8988T (cell line): ENCODE data around the gene THSD4.
"Not testable (repeated sequence)": the region's sequence is repeated elsewhere in the genome, so short reads cannot be mapped to it uniquely, and the experiment has no call there.

Experiments
- DNase-seq: peaks from one replicate; pipeline ENCODE4 v3.0.0; 2011

THSD4 gene

DNA sequence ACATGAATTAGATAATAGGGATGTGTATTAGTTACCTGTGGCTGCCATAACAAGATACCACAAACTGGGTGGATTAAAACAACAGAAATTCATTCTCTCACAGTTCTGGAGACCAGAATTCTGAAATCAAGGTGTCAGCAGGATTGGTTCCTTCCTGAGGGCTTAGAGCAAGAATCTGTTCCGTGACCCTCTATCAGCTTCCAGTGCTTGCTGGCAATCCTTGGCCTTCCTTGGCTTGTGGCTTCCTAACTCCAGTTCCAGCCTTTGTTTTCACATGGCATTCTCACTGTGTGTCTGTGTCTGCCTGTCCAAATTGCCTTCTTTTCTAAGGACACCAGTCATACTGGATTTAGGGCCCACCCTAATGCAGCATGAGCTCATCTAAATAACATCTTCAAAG lies 600.6 kb downstream of the THSD4 start:
- DNase-seq = no peak

DNA sequence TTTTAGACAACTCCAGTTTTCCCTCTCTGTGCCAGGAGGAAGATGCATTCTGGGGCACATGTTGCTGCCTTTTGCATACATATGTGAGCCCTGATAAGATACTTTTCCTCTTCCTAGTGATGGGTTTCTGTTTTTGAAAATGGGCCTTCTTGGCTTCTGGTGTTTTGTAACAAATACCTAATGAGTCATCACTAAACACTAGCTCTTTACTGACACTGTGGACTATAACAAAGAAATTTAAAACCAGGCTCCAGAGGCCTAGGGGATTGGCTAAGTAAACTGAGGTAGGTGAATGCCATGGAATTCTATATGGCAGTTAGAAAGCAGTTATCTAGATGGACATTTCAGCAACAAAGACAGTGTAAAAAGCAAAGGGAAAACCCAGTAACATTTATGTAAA lies 601.7 kb downstream of the THSD4 start:
- DNase-seq = no peak

DNA sequence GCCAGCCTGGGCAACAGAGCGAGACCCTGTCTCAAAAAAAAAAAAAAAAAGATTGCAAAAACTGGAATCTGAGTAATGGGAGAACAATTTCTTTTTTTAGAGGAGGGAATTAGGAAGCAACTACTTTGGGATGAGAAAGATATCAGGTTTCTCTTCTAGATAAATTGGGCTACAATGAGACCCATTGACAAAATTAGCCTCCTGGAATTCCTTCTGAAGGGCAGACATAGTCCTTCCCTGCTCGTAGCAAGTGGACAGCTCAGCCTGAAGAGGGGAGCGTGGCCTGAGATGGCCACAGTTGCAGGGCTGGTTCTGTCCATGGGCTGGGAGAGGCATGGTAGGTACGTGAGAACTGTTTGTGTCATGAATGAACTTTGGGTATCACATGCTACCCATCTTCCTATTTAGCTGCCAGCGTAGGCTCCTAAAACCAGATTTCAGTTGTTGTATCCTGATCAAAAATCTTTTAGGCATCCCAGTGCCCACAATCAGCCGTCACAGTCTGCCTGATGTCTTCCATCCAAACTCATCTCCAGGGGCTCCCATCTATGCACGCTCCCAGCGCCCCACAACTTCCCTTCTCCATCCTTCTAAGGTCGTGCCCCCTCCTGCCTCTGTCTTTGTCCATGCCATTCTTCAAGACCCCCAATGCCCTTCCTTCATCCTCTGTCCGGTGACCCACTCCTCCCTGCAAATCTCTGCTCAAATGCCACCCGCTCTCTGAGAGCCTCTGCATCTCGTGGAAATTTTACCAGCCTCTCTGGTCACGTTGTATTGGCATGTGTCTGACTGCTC lies 603.0 kb downstream of the THSD4 start:
- DNase-seq = no peak

DNA sequence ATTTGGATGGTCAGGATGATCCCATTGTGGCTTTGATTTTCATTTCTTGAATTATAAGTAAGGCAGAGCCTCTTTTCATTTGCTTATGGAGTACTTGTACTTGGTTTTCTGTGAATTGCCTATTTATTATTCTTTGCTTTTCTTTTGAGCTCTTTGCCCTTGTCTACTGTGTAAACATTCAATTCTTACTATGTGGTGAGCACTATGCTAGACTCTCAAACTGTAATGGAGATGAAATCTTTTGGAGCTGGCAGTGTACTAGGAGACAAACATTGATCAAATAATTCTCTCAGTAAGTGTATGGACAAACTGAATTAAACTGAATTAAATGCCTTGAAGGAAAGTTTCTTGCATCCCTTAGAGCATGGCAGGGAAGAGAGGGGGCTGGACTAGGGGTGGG lies 608.1 kb downstream of the THSD4 start:
- DNase-seq = no peak

DNA sequence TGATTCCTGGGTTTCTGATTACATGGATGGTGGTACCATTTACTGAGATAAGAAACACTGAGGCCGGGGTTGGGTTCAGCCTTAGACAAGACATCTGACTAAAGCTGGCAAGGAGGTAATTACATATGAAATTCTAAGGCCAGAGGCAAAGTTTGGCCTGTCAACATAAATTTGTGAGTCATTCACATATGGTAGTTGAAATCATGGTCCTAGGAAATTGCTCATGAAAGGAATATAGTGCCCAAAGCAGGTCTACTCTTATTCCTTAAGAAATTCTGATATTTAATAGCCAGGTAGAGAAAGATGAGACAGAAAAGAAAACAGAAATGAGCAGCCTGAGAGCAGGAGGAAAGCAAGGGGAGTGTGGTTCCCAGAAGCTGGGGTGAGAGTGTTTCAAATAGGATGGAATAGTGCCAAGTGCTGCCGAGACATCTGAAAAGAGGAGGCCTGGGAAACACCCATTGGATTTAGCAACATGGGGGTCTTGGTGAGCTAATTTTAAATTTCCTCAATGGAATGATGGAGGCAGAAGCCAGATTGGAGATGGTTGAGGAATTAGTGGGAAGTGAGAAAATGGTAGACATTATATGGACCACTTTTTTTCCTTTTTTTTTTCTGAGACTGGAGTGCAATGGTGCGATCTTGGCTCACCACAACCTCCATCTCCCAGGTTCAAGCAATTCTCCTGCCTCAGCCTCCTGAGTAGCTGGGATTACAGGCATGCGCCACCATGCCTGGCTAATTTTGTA lies 610.1 kb downstream of the THSD4 start:
- DNase-seq = not testable (repeated sequence)

DNA sequence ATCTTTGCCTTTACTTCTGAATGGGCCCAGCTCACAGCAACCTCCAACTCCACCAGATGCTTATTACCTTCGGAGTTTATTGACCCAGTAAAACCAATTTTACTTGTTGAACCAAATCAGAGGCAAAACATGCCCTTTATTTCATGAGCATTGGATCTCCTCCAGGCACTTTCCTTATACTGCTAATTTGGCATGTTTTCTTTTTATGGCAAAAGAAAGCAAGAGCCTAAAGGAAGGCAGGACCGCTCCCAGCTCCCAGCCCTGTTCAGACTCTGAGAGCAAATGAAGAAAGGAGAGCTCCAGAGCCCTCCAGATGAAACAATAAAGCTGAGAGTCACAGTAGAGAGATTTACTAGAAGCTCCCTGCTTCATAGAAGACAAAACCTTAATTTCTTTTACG lies 613.6 kb downstream of the THSD4 start:
- no peak for DNase-seq

DNA sequence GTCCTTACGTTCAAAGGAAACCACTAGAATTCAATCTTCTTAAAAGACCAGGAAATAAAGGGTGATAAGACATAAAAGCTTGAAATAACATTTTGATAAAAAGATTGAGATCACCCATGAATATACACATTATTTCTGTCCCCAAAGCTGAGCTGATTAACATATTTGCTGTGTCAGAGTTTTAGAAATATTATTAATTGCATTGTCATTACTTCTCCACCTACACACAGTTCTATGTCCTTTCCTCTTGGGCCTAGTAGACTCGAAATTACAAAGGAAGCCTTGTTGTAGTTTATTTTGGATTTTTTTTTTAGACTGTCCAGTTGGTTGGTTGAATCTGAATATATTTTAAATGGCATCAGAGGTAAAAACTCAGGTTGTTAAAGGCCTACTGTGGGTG lies 614.0 kb downstream of the THSD4 start:
- no peak for DNase-seq

DNA sequence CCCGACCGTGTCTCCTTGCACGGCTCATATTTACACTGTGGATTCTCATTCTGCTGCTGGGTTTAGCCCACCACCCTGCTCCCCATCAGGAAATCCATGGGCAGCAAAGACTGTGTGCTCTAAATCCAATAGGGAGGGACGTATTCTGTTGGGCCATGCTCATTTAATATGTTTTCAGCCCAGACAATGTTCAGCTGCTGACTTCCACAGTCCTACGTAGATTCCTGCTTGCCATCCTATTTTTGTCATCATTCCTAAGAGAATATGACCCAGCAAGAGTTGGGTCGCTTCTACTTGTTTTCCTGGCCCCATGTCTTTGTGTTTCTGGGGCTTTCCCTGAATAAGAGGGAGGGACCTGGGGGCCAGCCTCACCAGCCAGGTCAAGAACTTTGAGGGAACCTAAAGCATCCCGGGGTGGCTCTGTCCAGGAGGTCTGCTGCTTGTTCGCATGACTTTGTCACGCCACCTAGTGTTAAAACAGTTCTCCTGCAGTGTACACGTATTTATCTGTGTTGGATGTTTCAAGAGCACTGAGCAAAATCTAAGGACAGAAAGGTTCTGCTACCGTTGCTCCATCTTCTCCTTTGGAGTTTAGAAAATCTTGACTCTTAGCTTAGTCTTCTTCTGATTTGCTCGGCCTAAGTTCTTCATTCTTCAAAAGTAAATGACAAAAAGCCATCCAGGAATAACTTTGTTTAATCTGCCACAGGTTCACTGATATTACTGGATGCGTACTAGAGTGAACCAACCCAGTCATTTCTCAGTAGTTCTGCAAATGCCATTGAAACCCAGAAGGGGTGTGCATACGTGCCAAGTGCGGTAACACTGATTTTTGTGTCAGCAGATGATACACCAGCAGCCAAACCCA lies 615.2 kb downstream of the THSD4 start:
- peak; percentile 41 for DNase-seq

DNA sequence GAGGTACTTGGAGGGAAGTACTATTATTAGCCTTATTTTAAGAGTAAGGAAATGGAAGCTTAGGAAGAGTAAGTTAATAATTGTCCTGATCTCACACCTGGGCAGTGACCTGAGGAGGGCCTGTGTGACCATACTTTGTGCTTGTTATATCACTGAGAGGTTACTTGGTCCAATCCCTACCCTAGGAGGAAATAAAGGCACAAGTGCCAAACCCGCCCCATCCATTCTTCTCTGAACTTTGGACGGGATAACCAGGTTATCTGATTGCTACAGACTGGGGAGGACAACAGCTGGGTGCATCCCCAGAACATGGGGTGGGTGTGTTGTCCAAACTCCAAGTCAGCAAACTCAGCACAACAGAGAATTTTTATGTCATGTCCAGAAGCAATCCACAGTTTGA lies 617.4 kb downstream of the THSD4 start:
- no peak for DNase-seq

DNA sequence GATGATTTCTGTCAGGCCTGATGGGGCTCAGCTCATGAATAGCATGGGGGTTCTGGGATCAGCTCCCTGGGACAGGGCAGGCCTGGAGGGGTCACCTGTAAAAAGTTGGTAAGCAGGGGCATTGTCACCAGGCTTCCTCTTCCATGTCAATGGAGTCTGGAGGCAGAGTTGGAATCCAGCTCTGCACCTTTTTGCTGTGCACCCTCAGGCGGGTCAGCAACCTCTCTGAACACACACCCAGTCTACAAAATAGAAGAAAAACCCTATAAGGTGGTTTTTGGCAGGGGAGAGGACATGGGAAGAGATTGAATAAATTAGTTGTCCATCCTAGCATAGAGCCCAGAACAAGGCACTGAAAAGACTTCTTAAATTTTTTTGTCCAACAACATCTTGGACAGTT lies 617.9 kb downstream of the THSD4 start:
- no peak for DNase-seq

DNA sequence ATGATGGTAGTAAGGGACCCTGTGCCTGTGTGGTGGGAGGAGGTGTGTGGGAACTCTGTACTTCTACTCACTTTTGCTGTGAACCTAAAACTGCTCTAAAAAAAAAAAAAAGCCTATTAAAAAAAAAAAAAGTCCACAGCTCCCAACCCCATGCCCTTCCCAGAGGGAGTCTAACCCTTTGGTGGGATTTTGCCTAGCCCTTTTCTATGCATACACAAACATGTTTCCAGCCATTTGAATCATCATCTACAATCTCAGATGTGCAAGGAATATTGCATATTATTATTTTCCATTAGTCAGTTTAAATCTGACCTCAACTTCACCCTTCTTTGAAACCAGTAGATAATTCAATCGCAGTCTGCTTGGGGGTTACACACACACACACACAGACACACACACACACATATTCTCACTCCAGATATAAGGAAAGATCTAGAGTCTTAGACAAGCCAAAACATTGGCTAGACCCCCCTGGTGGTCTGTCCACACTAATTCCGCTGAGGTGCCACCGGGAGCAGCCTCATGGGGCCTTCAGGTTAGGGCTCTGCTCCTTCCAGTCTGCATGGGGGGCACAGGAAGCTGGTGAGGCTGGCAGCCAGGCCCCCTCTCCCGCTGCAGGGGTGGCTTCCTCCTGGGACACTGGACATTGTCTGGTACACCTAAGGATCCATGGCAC lies 619.6 kb downstream of the THSD4 start:
- DNase-seq = no peak

DNA sequence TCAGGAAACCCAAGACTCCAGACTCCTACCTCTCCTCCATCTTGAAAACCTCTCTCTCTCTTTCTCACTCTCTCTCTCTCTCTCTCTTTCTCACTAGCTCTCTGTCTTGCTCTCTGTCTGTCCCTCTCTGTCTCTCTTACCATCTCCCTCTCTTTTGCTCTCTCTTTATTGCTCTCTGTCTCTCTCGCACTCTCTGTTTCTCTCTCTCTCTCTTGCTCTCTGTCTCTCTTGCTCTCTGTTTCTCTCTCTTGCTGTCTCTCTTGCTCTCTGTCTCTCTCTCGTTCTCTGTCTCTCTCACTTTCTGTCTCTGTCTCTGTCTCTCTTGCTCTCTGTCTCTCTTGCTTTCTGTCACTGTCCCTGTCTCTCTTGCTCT lies 620.1 kb downstream of the THSD4 start:
- DNase-seq = no peak

DNA sequence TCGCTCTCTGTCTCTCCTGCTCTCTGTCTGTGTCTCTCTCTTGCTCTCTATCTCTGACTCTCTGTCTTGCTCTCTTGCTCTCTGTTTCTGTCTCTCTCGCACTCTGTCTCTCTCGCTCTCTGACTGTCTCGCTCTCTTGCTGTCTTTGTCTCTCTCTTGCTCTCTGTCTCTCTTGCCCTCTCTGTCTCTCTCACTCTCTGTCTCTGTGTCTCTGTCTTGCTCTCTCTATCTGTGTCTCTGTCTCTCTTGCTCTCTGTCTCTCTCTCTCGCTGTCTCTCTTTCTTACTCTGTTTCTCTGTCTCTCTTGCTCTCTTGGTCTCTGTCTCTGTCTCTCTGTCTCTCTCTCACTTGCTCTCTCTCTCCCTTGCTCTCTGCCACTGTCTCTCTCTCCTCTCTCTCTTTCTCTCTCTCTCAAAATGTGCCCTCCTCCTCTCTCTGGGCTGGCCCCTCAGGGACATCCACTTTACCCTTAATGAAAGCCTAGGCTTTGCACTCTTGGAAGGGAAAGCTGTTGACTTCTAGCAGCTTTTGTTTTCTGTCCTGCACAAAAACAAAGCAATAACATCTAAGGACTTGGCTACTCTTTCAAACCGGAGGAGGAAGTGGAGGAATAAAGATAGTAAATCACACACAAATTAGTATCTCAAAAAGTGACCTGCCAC lies 621.1 kb downstream of the THSD4 start:
- no peak for DNase-seq

DNA sequence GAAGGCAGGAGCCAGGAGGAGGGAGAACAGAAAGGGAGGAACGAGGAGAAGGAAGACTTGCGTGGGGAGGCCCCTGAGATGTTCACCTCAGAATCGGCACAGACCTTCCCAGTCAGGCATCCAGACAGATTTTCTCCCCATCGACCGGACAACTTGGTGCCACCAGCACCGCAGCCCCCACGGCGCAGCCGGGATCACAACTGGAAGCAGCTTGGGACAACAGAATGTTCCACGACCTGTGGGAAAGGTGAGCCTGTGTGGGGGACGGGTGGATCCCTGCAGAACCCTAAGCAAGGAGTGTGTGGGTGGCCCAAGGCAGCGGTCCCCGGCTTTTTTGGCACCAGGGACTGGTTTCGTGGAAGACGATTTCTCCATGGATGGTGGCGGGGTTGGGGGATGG lies 622.5 kb downstream of the THSD4 start:
- no peak for DNase-seq

DNA sequence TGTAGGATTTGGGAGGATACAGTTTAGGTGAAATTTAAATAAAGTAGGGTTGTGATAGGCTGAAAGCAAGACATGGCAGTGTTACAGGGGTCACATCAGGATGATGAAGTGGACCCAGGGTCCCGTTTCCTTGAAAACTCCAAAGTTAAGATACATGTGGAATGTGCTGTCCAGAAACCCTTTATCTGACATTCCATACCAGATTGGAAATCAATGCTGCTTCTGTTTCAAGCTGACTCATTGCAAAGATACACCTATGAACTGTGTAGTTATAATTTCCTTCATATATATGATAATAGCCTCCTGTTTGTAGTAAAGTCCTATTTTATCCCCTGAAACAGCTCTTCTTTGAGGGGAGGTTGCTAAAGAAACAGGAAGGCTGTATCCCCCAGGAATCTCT lies 624.1 kb downstream of the THSD4 start:
- no peak for DNase-seq

DNA sequence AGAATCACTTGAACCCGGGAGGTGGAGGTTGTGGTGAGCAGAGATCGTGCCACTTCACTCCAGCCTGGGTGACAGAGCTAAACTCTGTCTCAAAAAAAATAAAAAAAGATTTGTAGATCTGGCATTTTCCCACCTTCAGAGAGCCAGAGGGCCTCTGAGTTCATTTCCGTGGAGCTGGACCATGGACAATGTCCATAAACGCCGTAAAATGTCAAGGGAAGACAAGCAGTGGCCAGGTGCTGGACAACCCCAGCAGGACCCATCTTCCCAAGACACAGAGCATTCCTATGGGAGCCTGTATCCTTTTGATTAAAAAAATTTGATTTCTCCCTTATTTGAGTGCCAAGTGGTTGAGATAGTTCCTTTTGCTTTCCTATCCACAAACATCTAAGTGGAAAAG lies 627.7 kb downstream of the THSD4 start:
- no peak for DNase-seq

DNA sequence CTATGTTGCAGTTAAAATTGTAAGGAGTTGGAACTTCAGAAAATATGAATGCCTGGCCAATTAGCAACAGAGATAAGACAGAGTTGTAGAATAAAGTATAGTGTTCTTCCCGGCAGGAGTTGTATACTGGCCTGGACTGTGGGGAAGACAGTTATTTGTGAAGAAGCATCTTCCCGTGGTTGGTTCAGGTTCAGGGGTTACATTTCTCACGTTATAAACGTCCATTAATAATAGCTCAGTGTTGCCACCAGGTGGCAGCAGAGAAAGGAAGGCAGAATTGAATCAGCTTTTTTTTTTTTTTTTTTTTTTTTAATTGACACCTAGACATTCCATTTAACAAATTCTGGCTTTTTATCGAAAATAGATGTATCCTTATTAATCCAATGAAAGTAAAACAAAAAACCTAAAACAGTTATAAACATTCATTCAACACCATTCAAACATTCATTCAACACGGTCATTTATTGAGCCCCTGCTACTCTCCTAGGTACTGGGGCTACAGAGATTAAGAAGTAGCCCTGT lies 628.7 kb downstream of the THSD4 start:
- no peak for DNase-seq

DNA sequence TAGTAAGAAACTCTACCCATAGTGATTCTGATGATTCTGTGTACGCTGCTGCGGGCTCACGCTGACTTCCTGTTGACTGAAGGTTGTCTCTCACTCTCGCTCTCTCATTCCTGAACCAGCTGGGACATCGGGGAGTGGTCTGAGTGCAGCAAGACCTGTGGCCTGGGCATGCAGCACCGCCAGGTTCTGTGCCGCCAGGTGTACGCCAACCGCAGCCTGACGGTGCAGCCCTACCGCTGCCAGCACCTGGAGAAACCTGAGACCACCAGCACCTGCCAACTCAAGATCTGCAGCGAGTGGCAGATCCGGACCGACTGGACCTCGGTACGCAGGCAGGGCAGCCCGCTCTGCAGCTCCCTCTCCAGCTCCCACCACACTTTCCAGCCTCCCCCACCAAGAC lies 631.4 kb downstream of the THSD4 start:
- no peak for DNase-seq

DNA sequence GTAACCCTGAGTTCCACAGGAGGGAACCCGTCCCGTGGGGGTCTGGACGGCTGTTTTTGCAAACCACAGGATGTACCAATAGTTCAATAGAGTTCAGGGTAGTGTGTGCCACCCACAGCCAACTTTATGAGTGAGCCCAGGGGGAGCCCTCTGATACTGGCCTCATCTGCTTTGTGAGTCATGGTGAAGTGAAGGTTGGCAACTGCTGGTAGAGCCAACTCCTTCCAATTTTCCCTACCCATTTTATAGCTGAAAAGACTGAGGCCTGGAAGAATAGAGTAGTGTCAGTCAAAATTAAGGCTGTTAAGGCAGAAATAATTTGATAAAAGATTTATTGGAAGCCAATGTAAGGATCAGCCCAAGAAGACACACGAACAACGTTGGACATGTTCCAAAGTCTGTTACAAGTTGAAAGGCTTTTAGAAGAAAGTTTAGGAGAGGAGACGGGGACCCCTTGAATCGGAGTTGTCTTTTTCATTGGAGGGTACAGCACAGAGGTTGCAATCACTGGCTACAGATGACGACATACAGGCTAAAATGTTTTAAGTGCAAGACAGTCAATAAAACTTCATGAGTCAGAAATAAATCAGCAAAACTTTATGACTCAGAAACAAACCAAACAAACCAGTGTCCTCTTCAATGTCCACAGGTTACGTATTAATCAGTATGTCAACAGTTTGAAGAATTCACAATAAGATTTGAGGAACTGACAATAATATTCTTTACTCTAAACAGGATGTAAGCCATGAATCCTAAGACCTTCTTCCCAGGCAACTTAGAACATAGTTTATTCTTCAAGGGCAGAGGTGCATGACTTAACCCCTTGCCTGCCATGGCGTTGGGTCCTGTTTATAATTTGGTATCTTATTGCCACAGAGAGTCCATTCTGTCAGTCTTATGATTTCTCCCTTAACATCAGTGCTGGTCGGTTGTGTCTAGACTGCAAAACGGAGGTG lies 632.1 kb downstream of the THSD4 start:
- DNase-seq = no peak

DNA sequence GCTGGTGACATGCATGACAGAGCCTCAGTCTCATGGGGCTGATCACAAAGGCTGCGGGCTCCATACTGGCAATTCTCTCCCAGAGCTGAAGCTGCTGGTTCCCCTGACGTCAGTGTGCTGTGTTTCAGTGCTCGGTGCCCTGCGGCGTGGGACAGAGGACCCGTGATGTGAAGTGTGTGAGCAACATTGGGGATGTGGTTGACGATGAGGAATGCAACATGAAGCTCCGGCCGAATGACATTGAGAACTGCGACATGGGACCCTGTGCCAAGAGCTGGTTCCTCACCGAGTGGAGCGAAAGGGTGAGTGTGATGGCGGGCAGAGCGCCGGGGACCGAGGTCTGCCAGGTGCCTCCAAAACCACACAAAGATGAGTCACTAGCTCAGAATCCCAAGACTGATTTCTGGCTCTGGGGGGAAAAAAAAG lies 633.0 kb downstream of the THSD4 start:
- DNase-seq = peak; percentile 30

DNA sequence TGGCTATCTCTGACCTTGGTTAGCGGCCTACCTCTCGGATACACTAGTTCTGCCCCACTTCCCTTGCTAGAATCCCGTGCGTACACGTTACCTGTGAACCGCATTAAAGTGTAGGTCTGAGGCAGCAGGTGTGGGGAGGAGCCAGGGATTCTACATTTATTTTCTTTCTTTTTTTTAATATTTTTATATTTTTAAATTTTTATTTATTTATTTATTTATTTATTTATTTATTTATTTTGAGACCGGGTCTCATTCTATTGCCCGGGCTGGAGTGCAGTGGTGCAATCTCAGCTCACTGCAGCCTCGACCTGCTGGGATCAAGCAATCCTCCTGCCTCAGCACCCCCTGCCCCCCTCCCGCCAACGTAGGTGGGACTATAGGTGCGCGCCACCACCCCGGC lies 634.2 kb downstream of the THSD4 start:
- no peak for DNase-seq
